ENCODE measurements around the gene NETO1.

NETO1 gene

DNA sequence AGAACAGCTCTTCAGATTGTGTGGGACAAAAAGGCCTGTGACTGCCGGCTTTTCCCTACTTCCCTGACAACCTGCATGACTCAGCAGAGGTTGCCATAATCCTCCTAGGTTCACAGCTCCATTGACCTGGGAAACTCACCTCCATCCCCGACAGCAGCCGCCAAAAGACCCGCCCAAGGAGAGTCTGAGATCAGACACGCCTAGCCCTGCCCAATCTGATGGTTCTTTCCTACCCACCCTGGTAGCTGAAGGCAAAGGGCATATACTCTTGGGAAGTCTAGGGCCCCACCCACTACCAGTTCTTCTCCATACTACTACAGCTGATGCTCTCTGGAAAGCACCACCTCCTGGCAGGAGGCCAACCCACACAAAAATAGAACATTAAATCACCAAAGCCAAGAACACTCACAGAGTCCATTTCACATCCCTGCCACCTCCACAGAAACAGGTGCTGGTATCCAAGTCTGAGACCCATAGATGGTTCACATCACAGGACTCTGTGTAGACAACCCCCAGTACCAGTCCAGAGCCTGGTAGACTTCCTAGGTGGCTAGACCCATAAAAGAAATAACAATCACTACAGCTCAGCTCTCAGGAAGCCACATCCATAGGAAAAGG is 140.6 kb downstream of the NETO1 start:
- H3K4me3 ChIP-seq = no peak overlapping the region
- H3K9me3 ChIP-seq = no peaks in the 10 kb centered on the region
- no peaks in the 10 kb centered on the region for H3K4me1 ChIP-seq
- no peaks in the 10 kb centered on the region for H3K36me3 ChIP-seq
- no peak overlapping the region for H3K27ac ChIP-seq
- TF ChIP-seq, protein P1, sequence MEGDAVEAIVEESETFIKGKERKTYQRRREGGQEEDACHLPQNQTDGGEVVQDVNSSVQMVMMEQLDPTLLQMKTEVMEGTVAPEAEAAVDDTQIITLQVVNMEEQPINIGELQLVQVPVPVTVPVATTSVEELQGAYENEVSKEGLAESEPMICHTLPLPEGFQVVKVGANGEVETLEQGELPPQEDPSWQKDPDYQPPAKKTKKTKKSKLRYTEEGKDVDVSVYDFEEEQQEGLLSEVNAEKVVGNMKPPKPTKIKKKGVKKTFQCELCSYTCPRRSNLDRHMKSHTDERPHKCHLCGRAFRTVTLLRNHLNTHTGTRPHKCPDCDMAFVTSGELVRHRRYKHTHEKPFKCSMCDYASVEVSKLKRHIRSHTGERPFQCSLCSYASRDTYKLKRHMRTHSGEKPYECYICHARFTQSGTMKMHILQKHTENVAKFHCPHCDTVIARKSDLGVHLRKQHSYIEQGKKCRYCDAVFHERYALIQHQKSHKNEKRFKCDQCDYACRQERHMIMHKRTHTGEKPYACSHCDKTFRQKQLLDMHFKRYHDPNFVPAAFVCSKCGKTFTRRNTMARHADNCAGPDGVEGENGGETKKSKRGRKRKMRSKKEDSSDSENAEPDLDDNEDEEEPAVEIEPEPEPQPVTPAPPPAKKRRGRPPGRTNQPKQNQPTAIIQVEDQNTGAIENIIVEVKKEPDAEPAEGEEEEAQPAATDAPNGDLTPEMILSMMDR (IDR thresholded peaks at IDR 0.05) = no peak
- intact Hi-C loops (cut with DNase I; ENCODE audit: low total_unique reads) = no loop called here
- no peaks in the 10 kb centered on the region for H3K27me3 ChIP-seq
- DNase-seq = no peak

DNA sequence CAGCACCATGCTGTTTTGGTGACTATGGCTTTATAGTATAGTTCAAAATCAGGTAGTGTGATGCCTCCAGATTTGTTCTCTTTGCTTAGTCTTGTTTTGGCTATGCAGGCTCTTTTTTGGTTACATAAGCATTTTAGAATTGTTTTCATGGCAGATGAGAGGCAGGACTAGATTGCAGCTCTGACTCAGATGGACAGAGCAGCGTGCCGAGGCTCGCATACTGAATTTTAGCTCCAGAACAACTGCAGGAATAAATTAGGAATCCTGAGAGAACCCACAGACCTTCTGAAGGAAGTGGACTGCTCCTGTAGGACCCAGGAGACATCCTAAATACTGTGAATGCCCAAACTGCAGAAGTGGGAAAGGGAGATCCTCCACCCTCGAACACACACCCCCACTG is 141.6 kb downstream of the NETO1 start:
- Histone ChIP-seq H3K9me3 (no peaks in the 10 kb centered on the region), H3K27me3 (no peaks in the 10 kb centered on the region), H3K36me3 (no peaks in the 10 kb centered on the region), H3K4me1 (no peaks in the 10 kb centered on the region), H3K4me3 (no peak overlapping the region), H3K27ac (no peak overlapping the region)
- DNase-seq = no peak
- TF ChIP-seq, protein P1 (IDR thresholded peaks at IDR 0.05) = no peak
- intact Hi-C loops (cut with DNase I; ENCODE audit: low total_unique reads) = no loop called here

DNA sequence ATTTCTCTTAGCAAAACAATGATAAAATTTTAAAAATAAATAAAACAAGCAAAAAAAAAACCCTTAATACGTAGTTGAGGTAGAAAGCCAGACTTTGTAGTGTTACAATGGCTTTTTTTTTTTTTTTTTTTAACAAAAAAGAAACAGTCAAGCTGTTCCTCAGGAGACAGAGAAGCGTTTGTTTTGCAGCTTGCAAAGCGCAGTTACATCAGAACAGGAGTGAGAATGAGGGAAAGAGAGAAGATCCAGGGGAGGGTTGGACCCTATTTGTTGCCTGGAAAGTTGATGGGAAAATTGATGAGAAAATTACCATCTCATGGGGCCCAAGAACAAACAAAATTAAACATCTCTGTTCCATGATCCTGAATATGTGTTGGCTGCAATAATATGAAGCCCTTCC is 146.5 kb downstream of the NETO1 start:
- DNase-seq = no peak
- intact Hi-C loops (cut with DNase I; ENCODE audit: low total_unique reads) = no loop called here
- TF ChIP-seq, protein P1 (IDR thresholded peaks at IDR 0.05) = no peak

DNA sequence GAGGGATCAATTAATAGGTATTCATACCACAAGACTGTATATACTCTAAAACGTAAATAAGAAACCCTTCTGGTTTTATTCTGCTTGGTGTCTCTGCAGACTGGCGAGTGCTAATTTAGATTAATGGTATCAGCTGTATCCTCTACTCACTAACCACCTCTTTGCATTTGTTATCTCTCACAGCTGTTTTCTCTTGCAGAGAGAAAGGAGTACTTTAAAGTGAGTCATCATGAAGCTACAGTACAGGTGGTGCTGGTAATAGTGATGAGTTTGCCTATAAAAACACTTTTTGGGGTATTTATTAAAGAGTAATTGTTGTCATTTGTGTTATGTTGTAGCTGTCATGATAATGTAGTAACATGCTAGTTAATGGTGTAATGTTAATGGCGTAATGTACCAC is 147.7 kb downstream of the NETO1 start:
- no peaks in the 10 kb centered on the region for H3K36me3 ChIP-seq
- intact Hi-C loops (cut with DNase I; ENCODE audit: low total_unique reads) = no loop called here
- no peak overlapping the region for H3K27ac ChIP-seq
- no peaks in the 10 kb centered on the region for H3K9me3 ChIP-seq
- no peaks in the 10 kb centered on the region for H3K4me1 ChIP-seq
- no peaks in the 10 kb centered on the region for H3K27me3 ChIP-seq
- DNase-seq = no peak
- H3K4me3 ChIP-seq = no peak overlapping the region
- TF ChIP-seq, protein P1 (IDR thresholded peaks at IDR 0.05) = no peak

More for the DNA sequence above, 146.5 kb downstream of the NETO1 start:
- Histone ChIP-seq H3K36me3 (no peaks in the 10 kb centered on the region), H3K27ac (no peak overlapping the region), H3K9me3 (no peaks in the 10 kb centered on the region), H3K4me3 (no peak overlapping the region), H3K4me1 (no peaks in the 10 kb centered on the region), H3K27me3 (no peaks in the 10 kb centered on the region)

DNA sequence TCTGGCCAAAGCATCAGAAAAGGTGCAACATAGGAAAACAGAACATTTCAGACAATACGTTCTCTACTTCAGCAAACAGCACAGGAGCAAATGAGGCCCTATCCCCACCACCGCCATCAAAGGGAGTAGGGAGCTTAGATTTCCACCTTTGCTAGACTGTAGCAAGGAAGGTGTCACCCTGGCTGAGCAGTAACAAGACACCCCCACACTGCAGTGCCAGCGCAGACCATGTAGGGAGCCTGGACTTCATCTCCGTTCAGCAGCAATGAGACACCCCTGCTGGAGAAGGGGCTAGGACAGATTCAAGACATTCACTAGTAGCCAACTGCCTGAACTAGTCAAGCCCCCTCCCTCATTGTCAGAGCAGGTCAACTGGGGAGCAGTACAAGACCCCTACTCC is 163.6 kb downstream of the NETO1 start:
- H3K4me3 ChIP-seq = no peak overlapping the region
- intact Hi-C loops (cut with DNase I; ENCODE audit: low total_unique reads) = no loop called here
- H3K27me3 ChIP-seq = no peaks in the 10 kb centered on the region
- no peaks in the 10 kb centered on the region for H3K9me3 ChIP-seq
- H3K27ac ChIP-seq = no peak overlapping the region
- H3K4me1 ChIP-seq = no peaks in the 10 kb centered on the region
- DNase-seq = no peak
- H3K36me3 ChIP-seq = no peaks in the 10 kb centered on the region
- TF ChIP-seq, protein P1 (IDR thresholded peaks at IDR 0.05) = no peak

Measured in tibial artery (tissue), 4 donors.